ENCODE measurements around the gene ADAM33.

ADAM33 gene

GRCh38 chr20:3673221-3674070, 8.4 kb downstream of the ADAM33 start:
- DNase-seq (ENCODE audit: low read depth) = no peak
- no peak overlapping the region for H3K4me3 ChIP-seq (ENCODE audit: low read depth, low read length)
- no peak for TF ChIP-seq CTCF (conservative IDR thresholded peaks at IDR 0.05; ENCODE audit: low read depth, low read length)

GRCh38 chr20:3672547-3673171, 9.2 kb downstream of the ADAM33 start:
- no peak overlapping the region for H3K4me3 ChIP-seq (ENCODE audit: low read depth, low read length)
- no peak for DNase-seq (ENCODE audit: low read depth)
- no peak for TF ChIP-seq CTCF (conservative IDR thresholded peaks at IDR 0.05; ENCODE audit: low read depth, low read length)

GRCh38 chr20:3671986-3672546, 9.7 kb downstream of the ADAM33 start:
- TF ChIP-seq CTCF (conservative IDR thresholded peaks at IDR 0.05; ENCODE audit: low read depth, low read length) = no peak
- DNase-seq (ENCODE audit: low read depth) = no peak
- H3K4me3 ChIP-seq (ENCODE audit: low read depth, low read length) = no peak overlapping the region

GRCh38 chr20:3670945-3671344, 10.9 kb downstream of the ADAM33 start:
- DNase-seq (ENCODE audit: low read depth) = no peak
- TF ChIP-seq CTCF (conservative IDR thresholded peaks at IDR 0.05; ENCODE audit: low read depth, low read length) = no peak
- H3K4me3 ChIP-seq (ENCODE audit: low read depth, low read length) = no peak overlapping the region

GRCh38 chr20:3670511-3670910, 11.3 kb downstream of the ADAM33 start:
- peak; percentile 25 for TF ChIP-seq CTCF (conservative IDR thresholded peaks at IDR 0.05; ENCODE audit: low read depth, low read length)
- DNase-seq (ENCODE audit: low read depth) = no peak
- no peak overlapping the region for H3K4me3 ChIP-seq (ENCODE audit: low read depth, low read length)

GRCh38 chr20:3669710-3670367, 12.0 kb downstream of the ADAM33 start:
- H3K4me3 ChIP-seq (ENCODE audit: low read depth, low read length) = no peak overlapping the region
- no peak for DNase-seq (ENCODE audit: low read depth)
- TF ChIP-seq CTCF (conservative IDR thresholded peaks at IDR 0.05; ENCODE audit: low read depth, low read length) = no peak

Data from choroid plexus epithelial cell (primary cell).